ENCODE results near the gene GRIK4.

DNA sequence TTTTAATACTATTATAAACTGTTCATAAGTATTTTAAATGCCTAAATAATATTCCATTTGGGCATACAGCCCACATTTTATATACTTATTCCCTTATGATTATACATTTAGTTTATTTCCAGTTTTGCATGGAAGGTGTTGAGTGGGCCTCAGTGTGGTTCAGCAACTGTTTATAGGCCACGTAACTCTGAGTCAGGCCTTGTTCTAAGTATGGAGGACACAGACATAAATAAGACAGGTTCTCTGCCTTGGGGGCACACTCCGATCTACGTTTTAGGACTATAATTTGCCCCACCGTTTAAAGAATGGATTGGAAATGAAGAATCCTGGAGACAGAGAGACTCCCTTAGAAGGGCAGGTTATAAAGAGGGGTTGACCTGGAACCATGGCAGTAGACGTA lies 300.2 kb downstream of the GRIK4 start:
- TF ChIP-seq, protein P1, sequence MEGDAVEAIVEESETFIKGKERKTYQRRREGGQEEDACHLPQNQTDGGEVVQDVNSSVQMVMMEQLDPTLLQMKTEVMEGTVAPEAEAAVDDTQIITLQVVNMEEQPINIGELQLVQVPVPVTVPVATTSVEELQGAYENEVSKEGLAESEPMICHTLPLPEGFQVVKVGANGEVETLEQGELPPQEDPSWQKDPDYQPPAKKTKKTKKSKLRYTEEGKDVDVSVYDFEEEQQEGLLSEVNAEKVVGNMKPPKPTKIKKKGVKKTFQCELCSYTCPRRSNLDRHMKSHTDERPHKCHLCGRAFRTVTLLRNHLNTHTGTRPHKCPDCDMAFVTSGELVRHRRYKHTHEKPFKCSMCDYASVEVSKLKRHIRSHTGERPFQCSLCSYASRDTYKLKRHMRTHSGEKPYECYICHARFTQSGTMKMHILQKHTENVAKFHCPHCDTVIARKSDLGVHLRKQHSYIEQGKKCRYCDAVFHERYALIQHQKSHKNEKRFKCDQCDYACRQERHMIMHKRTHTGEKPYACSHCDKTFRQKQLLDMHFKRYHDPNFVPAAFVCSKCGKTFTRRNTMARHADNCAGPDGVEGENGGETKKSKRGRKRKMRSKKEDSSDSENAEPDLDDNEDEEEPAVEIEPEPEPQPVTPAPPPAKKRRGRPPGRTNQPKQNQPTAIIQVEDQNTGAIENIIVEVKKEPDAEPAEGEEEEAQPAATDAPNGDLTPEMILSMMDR (IDR thresholded peaks at IDR 0.05), result no peak
- TF ChIP-seq EZH2 (IDR thresholded peaks at IDR 0.05), result no peak
